ENCODE data around the gene GABRQ.
"Not testable (repeated sequence)": the region's sequence is repeated elsewhere in the genome, so short reads cannot be mapped to it uniquely, and the experiment has no call there.

Gene GABRQ

DNA sequence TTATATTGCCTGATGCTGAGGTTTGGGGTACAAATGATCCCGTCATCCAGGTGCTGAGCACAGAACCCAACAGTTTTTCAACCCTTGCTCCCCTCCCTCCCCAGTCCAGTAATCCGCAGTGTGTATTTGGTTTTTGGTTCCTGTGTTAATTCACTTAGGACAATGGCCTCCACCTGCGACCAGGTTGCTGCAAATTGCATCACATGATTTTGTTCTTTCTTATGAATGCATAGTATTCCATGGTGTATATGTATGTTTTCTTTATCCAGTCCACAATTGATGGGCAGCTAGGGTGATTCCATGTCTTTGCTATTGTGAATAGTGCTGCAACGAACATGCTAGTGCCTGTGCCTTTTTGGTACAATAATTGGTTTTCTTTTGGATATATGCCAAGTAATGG is 25.4 kb downstream of the GABRQ start:
- no peak for FAIRE-seq

DNA sequence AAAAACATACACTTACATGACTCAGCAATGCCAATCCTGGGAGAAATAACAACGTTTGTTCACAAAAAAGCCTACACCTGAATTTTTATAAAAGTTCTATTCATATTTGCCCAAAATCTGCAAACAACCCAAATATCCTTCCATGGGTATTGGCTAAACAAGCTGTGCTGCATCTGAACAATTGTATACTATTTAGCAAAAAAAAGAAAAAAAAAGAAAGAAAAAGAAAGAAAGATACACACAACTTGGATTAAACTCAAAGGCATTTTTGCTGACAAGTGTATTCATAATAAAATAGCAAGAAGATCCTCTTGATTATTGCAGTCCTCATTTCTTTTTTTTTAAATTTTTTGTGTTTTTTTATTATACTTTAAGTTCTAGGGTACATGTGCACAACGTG is 36.4 kb downstream of the GABRQ start:
- FAIRE-seq = peak; percentile 28

DNA sequence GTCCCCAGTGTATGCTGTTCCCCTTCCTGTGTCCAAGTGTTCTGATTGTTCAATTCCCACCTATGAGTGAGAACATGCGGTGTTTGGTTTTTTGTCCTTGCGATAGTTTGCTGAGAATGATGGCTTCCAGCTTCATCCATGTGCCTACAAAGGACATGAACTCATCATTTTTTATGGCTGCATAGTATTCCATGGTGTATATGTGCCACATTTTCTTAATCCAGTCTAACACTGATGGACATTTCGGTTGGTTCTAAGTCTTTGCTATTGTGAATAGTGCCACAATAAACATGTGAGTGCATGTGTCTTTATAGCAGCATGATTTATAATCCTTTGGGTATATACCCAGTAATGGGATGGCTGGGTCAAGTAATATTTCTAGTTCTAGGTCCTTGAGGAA is 37.0 kb downstream of the GABRQ start:
- FAIRE-seq = not testable (repeated sequence)

DNA sequence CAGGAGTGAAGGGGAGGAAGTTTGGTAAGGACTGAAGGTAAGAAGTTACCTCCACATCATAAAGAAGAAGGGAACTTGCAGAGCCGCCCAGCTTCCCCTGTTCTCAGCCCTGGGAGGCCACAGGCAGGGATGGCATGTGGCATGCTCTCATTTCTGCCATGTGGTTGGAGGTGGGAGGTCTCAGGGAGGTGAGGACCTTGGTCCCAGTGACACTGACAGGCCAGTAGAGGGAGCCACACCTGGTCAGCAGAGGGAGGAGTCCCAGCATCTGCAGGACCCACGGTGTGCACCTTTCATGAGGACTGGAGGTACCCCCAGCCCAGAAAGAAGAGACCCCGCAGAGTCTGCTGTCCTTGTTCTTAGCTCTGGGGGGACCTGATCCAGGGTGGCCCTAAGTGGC is 43.3 kb downstream of the GABRQ start:
- FAIRE-seq = not testable (repeated sequence)

DNA sequence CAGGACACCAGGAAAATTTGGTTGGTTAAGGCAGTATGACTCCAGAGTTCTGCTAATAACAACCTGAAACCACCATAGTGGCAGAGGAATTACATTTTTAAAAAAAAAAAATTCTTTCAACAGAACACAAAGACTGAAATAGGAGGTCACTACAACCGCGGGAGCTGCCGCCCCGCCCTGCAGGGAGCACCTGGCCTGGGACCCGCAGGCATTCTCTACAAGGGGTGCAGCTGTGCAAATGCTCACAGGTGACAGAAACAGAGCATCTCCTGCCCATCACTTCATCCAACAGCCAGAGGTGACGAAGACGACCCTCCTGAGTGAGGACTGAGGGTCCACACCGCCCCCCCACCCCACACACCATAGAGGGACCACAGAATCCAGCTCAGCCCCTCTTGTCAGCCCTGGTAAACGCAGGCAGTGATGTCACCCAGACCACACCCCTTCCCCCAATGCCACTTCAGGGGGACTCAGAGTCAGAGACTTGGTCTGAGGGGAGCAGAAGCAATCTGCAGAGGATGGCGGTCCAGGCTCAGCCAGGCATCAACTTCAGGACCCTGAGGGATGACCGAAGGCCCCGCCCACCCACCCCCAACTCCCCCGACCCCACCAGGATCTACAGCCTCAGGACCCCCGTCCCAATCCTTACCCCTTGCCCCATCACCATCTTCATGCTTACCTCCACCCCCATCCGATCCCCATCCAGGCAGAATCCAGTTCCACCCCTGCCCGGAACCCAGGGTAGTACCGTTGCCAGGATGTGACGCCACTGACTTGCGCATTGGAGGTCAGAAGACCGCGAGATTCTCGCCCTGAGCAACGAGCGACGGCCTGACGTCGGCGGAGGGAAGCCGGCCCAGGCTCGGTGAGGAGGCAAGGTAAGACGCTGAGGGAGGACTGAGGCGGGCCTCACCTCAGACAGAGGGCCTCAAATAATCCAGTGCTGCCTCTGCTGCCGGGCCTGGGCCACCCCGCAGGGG is 60.5 kb downstream of the GABRQ start, which contains the start of gene MAGEA3:
TSS of gene MAGEA3 (plus strand) at position 843 of the 980 bp plus-strand sequence. CDS start 2,039 bp downstream, outside the sequence.
- not testable (repeated sequence) for FAIRE-seq

DNA sequence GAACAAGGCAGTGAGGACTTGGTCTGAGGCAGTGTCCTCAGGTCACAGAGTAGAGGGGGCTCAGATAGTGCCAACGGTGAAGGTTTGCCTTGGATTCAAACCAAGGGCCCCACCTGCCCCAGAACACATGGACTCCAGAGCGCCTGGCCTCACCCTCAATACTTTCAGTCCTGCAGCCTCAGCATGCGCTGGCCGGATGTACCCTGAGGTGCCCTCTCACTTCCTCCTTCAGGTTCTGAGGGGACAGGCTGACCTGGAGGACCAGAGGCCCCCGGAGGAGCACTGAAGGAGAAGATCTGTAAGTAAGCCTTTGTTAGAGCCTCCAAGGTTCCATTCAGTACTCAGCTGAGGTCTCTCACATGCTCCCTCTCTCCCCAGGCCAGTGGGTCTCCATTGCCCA is 62.7 kb downstream of the GABRQ start:
- FAIRE-seq = not testable (repeated sequence)

DNA sequence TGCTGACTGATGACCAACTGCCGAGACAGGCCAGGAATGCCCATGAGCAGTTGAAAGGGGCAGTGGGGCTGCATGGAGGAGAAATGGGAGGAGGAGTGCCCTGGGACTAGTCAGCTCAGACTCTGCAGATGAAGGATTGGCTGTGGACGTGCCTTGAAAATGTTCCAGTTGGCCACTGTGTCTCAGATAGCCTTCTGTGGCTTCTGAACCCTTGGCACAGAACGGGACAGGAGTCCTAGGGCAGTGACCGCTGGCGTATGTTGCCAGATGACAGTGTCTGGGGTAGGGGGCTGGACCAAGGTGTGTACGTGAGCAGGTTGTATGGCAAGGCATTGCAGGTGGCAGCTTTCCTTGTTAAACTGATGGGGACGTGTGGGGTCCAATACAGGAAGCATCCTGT is 68.8 kb downstream of the GABRQ start:
- FAIRE-seq = not testable (repeated sequence)

Measured in colon (tissue), 2 donors.